Activated CD8-positive, alpha-beta memory T cell treated with anti-CD3 and anti-CD28 coated beads for 48 hours (primary cell): ENCODE data around the gene KIAA1671.

Experiments used
- DNase-seq, 3 experiments: peaks; one replicate each; pipeline ENCODE4 v3.0.0-alpha.2; 2020; ENCODE audit warnings: low read depth in 2 of 3, low spot score in 2 of 3

The KIAA1671 gene

DNA sequence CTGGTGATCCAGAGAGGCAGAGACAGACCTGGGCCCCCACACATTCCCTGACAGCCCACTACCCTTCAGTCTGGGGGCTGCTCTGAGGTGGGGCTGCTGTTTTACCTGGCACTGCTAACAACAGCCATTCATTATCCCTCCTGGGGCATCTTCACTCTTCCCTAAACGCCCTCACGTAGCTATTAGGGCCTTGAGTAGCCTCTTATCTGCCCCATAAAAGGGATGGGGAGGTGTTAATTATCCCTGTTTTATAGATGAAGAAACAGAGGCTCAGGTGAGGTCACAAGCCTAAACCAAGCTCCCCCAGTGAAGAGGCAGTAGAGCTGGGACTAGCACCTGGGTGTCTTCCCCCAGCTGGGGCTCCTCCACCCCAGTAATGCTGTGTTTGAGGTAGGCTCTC, 79.5 kb downstream of the KIAA1671 start:
- DNase-seq: no peak

DNA sequence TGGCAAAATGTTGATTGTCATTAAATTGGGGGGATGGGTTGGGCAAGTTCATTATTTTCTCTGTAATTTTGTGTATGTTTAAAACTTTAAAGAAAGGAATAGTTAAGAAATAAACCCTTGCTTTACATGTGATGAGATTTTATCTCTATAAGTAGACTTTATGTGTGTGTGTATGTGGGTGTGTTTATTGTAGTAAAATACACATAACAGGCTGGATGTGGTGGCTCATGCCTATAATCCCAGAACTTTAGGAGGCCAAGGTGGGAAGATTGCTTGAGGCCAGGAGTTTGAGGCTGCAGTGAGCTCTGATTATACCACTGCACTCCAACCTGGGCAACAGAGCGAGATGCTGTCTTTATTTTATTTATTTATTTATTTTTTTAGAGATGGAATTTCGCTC, 83.2 kb downstream of the KIAA1671 start:
- no peak for DNase-seq

DNA sequence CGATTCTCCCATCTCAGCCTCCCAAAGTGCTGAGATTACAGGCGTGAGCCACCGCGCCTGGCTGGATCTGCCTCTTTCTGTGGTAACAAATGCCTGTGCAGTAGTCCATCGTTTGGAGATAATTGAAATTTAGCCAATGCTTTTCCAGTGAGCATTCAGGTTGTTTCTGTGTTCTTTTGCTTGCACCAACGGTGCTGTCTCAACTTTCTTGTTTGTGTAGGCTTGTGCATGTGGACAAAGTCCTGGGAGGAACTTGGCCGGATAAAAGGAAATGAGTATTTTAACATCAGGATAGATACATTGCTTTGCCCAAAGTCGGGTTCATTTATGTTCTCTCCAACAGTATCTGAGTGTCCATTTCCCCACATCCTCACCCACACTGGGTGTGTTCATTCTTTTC, 85.7 kb downstream of the KIAA1671 start:
- no peak for DNase-seq

DNA sequence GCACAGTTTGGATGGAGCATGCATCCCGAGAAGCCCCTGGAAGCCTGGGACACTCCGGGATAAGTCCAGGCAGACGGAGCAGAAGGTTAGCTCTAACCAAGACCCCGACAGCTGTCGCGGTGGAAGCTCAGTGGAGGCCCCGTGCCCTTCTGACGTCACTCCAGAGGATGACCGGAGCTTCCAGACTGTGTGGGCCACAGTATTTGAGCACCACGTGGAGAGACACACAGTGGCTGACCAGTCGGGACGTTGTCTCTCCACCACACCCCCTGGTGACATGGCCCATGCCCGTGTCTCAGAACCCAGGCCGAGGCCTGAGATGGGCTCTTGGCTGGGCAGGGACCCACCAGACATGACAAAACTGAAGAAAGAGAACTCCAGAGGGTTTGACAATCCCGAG, 86.3 kb downstream of the KIAA1671 start:
- no peak for DNase-seq

DNA sequence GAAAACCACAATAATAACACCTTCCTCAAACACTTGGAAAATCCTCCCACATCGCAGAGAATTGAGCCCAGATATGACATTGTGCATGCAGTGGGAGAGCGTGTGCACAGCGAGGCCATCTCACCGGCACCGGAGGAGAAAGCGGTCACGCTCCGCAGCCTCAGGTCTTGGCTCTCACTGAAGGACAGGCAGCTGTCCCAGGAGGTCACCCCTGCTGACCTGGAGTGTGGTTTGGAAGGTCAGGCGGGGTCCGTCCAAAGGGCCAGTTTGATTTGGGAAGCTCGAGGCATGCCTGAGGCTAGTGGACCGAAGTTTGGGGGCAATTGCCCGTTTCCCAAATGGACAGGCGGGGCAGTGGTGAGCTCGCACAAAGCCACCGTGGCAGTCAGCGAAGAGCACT, 86.7 kb downstream of the KIAA1671 start:
- no peak for DNase-seq

DNA sequence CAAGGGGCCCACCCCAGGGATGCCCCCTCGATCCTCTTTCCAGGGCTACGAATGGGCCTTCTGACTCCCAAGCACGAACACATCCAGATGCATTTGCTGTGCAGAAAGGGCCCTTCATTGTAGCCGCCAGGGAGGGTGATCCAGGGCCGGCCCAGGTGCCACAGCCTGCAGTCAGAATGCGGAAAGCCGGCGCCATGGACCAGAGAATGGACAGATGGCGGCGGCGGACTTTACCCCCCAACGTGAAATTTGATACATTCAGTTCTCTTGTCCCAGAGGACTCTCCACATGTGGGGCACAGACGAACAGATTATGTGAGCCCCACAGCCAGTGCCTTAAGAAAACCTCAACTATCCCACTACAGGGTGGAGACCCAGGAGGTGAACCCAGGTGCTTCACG, 87.2 kb downstream of the KIAA1671 start:
- DNase-seq: no peak

DNA sequence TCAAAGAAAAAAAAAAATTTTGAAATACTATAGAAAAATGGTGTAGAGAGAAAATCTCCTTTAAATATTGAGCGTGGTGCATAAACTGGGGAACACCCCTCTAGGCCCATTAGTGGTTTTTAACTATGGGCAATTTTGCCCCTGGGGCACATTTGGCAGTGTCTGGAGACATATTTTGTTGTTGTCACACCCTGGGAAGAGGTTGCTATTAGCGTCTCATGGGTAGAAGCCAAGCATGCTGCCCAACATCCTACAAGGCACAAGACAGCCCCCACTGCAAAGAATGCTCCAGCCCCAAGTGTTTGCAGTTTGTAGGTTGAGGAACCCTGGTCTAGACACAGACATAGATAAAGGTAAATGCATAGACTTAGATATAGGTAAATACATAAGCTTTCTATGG, 92.6 kb downstream of the KIAA1671 start:
- DNase-seq: no peak

DNA sequence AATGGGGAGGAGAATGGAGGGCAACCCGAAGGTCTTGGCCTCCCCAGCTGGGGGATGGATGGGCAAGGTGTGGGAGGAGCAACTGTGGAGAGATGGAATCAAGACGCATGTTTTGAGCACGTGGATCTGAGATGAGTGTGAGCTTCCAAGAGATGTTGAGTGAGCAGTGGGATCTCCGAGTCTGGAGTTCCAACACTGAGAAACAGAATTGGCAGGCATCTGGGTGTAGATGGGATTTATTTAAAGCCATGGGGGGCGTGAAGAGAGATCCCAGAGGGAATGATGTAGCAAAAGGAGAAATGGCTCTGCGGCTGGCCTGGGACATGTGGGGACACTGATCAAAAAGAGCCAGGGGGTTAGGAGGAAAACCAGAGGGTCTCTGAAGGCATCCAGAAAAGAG, 95.6 kb downstream of the KIAA1671 start:
- DNase-seq: no peak

DNA sequence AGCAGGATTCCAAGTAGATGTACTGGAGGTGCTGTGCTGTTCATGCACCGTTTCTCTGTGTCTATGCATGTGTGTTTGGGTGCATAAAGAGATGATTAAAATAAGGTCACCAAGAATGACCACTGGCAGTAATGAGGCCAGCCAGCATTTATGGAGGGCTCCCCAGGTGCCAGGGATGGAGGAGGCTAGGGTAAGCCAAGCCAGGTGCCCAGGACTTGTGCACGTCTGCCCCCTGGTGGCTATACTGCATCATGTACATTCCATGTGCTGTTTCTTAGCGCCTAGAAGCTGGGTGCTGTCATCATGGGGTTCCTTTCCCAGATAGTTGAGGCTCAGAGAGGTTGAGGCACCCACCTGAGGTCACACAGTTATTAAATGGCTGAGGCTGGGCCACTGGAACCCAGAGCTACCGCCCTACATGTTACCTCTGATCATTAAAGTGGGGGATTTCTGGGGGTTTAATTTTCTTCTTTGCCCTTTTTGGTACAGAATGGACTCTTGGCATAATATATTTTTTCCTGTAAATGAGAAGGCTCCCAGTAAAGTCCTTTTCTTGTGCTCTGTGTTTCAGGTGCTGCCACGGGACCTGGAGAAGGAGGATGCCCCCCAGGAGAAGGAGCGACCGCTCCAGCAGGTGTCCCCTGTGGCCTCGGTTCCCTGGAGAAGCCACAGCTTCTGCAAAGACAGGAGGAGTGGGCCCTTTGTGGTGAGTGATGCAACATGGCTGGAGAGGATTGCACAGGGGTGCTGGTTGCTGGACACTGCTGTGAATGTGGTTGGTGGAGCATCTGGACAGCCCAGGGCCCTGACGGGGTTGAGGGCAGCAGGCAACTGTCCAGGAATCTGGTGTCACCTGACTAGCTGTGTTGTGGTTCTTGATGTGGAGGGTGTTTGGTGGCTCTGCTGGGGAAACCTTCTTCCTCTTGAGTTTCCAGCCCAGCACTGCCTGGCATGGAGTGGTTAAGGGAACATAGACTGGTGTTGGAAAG, 96.4 kb downstream of the KIAA1671 start:
- DNase-seq: peak in 2 of 3 experiments; percentile 49 to 55

DNA sequence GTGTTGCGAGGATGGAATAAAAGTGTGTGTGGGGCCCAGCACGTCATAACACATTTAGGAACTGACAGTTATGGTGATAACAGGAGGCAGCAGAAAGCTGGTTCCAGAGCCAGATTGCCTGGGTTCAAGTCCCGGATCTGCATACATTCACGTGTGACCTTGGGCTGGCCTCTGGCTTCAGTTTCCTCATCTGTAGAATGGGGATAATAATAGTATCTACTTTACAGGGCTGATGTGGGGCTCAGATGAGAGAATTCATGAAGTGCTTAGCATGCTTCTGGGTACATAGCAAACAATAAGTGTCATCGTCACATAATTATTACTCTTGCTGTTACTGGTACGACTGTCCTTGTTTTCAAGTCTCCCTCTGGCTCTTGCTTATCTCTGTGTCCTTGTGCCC, 97.3 kb downstream of the KIAA1671 start:
- no peak for DNase-seq

DNA sequence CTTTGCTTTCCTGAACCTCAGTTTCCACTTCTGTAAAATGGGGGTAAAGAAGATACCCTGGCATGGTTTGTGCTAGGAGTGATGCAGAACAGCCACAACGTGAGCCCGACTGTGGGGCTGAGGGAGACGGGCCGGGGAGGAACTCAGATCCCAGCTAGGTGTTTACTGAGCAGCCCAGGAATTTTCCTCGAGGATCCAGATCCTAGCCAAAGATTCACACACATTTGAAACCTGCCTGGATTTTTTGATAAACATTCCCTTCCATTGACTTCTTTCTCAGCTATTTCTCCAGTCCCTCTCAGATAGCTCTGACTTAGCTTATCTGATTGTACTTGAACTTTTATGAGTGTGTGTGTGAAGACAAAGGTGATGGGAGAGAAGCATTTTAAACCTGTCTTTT, 98.0 kb downstream of the KIAA1671 start:
- DNase-seq: no peak

DNA sequence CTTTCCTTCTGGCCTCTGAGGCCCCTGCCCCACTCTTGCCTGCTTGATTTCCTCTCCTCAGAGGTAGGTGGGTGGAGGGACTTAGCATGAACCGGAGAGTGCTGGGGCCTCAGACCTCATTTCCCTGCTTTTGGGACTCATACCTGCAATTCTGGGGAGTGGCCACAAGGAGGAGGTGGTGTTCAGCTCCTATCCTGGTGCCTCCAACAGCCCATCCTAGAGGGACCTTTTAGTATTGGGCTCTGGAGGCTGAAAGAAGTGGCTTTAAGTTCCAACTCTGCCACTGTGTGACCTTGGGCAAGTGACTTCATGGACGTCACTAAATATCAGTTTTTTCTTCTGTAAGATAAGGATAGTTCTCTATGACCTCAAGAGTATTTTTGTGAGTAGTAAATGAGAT, 98.6 kb downstream of the KIAA1671 start:
- no peak for DNase-seq

DNA sequence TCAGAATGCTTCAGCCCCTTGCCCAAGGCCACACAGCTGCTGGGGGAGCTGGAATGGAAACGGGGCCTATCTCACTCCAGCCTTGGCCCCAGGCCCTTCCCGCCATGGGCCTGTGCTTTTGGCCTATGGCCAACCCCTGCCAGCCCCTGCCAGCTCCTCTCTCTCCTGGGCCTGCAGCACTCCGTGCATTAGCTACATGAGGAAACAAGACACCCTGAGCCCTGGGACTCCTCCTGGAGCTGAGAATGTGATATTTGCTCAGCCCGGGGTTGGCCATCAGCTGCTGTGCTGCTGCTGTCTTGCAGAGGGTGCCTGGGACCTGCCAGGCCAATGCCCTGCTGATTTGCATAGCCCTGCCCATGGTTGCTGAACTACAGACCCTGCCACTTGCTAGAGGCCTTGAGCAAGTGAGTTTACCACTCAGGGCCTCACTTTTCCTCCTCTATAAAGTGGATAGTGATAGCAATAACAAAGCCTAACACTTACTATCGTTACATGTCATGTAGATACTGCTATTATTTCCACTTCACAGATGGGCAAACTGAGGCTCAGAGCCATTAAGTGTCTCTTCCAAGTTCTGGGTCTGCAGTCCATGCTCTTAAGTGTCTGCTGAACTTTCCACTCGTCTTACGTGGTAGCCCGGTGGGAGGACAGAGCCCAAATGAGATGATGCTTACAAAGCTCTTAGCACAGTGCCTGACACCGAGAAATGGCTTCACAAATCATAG, 99.6 kb downstream of the KIAA1671 start:
- DNase-seq: no peak

DNA sequence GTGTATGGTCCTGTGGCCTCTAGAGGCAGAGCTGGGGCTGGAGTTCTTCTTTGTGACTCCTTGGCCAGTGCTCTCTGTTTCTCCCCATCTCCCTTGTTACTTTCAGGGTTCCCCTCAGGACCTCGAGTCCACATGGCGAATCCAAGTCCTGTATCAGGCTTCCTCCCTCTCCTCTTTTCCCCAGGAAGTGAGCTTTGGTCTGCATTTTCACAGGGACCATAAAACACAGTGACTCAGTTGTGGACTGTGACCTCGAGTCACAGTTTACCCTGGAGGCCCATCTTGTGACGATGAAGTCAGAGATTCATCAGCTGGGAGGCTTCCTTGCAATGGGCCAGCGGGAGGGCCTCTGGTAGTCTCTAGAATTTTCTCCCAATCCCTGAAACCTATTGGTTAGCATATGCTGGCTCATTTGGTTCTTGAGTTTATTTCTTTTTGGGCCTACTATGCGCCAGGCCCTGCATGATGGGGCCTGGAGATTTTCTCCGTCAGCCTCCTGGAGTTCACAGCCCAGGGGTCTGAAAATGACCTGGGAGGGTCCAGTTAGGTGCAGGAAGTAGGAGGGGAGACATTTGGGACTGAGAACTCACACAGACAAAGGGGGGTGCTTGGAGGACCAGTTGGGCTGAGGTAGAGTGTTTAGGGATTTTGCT, 100.8 kb downstream of the KIAA1671 start:
- DNase-seq: no peak

DNA sequence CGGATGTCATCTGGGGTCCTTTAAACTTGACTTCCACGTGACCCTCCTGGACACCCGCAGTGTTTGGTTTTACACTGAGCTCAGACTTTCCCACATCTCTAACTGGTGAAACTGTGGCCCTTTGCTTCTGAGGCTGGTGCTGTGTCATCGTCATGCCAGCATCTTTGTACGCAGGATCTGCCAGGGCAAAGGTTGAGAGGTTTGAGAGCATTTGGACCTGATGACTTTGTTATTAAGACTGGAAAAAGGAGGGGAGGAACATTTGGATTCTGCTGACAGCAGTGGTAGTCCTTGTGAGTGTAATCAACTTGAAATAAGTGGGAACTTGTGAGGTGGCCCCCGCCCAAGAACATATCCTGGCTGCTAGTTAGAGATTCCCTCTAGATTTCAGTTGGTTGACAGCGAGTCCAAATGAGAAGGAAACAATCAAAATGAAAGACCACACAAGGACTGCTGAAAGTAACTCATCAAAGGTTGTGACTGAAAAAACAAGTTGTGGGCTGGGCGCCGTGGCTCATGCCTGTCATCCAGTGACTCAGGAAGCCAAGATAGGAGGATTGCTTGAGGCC, 102.5 kb downstream of the KIAA1671 start:
- DNase-seq: peak in 1 of 3 experiments; percentile 44

DNA sequence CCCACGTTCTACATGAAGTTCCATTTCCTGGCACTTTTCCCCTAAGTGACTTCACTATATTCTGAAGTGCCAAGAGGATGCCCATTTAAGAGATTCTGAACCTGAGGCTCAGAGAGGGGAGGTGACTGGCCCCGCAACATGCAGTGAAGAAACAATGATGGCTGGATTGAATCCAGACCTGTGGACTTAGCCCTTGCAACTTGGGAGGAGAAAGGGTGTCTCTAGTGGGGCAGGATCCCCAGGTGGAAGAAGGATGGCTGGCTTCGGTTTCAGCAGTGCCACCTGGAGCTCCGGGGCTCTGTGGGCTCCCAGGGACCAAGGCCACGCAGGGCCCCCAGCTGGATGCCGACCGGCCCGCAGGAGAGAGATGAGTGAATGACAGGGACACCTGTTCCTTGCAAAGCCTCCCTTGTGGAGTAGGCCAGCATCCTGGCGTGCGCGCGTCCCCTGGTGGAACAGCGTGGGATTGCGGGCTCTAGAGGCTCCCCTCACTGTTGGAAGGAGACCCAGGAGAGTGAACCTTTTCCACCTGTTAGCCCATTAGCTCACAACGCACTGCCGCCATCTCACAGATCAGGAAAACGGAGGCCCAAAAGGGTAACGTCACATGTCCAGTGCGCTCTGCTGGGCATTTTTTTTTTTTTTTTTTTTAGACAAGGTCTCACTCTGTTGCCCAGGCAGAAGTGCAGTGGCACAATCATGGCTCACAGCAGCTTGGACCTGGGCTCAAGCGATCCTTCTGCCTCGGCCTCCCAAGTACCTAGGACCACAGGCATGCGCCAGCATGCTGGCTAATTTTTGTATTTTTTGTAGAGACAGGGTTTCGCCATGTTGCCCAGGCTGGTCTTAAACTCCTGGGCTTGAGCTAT, 104.7 kb downstream of the KIAA1671 start:
- DNase-seq: peak; percentile 62 to 86 (median 82)

DNA sequence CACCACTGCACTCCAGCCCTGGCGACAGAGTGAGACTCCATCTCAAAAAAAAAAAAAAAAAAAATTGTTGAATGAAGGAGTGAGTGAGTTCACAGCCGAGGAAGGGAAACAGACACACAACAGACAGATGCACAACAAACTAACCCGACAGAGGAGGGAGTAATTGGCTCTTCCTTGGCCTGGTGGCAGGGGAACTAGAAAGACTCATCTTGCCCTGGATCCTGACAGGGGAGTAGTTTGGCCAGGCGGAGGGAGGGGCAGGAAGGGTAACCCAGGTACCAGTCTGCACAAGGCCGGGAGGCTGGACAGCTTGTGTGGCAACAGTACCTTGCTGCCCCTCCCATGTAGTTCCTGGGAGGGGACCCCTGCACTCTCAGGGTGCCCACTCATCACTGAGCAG, 106.9 kb downstream of the KIAA1671 start:
- DNase-seq: no peak

DNA sequence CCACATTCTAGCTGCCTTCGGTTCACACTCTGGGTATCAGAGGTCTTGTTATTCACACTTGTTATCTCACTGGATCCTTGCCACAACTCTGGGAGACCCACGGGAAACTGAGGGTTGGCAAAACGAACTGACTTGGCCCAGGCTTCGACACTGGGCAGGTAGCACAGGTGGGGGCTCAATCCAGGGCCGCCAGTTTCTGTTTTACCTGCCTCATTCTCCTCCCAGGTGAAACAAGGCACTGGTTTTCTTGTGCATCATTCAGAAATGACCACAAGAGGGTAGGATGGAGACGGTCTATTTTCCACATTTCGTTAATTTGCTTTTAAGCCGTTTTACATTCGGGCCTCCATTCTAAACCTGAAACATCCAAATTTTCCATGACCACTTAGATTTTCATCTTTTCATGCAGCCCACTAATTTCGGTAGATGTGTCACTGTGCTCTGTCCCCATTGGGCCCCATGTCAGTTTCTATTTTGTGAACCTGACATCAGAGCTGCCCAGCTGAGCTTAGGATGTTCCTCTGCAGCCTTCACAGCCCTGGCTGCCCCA, 108.1 kb downstream of the KIAA1671 start:
- DNase-seq: no peak

DNA sequence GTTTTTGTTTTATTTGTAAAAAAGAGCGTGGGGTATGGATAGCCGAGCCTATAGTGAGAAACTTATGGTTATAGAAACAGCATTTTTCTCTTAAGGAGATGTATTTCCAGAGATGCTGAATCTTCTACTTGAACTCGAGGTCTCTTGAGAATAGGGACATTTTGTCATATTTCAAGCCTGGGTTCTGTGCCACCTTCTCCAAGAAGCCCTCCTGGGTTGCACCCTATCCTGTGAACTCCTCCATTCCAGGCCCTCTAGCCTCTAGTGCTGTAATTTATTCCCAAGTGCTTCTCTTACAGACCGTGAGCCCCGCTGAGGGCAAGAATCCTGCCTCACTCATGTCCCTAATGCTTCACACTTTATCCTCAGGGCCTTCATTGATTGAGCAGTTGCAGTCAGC, 108.6 kb downstream of the KIAA1671 start:
- DNase-seq: no peak
